B cell (primary cell): ENCODE data around the gene OSGEP. TPM values are rescaled to one million over a fixed set of nuclear protein-coding genes. Genes with fewer than 3 reads are reported as not detected.

Experiments used
- ATAC-seq: fragments of 200-7000 bp; cut with Tn5 transposase; one replicate; pipeline ENCODE4 v1.10.0; 2021; ENCODE audit warnings: low read depth, mild to moderate bottlenecking, moderate number of reproducible peaks, moderate library complexity
- CTCF ChIA-PET: fragments of 350-600 bp; sonication (Branson Sonifier 250); formaldehyde crosslinking; loops from one replicate; lab custom pipeline; 2021; ENCODE audit warnings: antibody characterized with exemption, inconsistent platforms; lab: Charles Lee
- POLR2A ChIA-PET: fragments of 350-600 bp; sonication (Branson Sonifier 250); formaldehyde crosslinking; loops from one replicate; lab custom pipeline; 2021; ENCODE audit warnings: antibody characterized with exemption; lab: Charles Lee
- DNase-seq: peaks from one replicate; pipeline ENCODE4 v3.0.0; 2013
- H2AFZ ChIP-seq: 2 replicates; pipeline ENCODE4 v1.6.1; 2012; ENCODE audit warnings: mild to moderate bottlenecking, low read depth, low read length; ENCODE audit not compliant: insufficient read depth, poor library complexity, severe bottlenecking
- H3K27ac ChIP-seq, 2 donors: 1 replicate in 1 of 2; 2 replicates in 1 of 2; pipeline ENCODE4 v1.5.1; 2012 to 2013; ENCODE audit warnings: low read length in 2 of 2, mild to moderate bottlenecking in 2 of 2, moderate library complexity in 1 of 2
- H3K27me3 ChIP-seq, 4 experiments: fragments of 200-600 bp in 1 of 4; sonication (generic) in 1 of 4; replicated peaks in 1 of 4; 1 replicate in 2 of 4; 2 replicates in 2 of 4; pipeline versions ENCODE4 v1.6.1 to v1.7.0; 2013 to 2016; ENCODE audit warnings: low read length in 3 of 4, mild to moderate bottlenecking in 2 of 4, mixed read lengths in 1 of 4, moderate library complexity in 1 of 4; ENCODE audit not compliant: insufficient read depth in 4 of 4, control insufficient read depth in 3 of 4; ENCODE audit errors: control extremely low read depth in 1 of 4
- H3K36me3 ChIP-seq, 2 experiments: replicated peaks in 1 of 2; 1 replicate in 1 of 2; 2 replicates in 1 of 2; pipeline versions ENCODE4 v1.6.1 to v1.7.1; 2013; ENCODE audit warnings: low read length in 1 of 2; ENCODE audit not compliant: insufficient read depth in 2 of 2, control insufficient read depth in 1 of 2; ENCODE audit errors: control extremely low read depth in 1 of 2, extremely low read depth in 1 of 2
- H3K4me1 ChIP-seq, 2 donors: fragments of 200-600 bp in 1 of 2; sonication (generic) in 1 of 2; 1 replicate in 1 of 2; 2 replicates in 1 of 2; pipeline versions ENCODE4 v1.5.1 to v1.6.1; 2013 to 2017; ENCODE audit warnings: low read length in 2 of 2; ENCODE audit not compliant: control insufficient read depth in 2 of 2, insufficient read depth in 2 of 2
- H3K4me2 ChIP-seq: replicated peaks from 2 replicates; pipeline ENCODE3; 2012; ENCODE audit warnings: mild to moderate bottlenecking, low read depth, low read length; ENCODE audit not compliant: poor library complexity, severe bottlenecking
- H3K4me3 ChIP-seq, 5 experiments: fragments of 200-600 bp in 1 of 5; sonication (generic) in 1 of 5; 1 replicate in 3 of 5; 2 replicates in 2 of 5; pipeline versions ENCODE4 v1.5.1 to v1.7.0; 2011 to 2016; ENCODE audit warnings: low read length in 4 of 5, mild to moderate bottlenecking in 4 of 5, low read depth in 2 of 5, control low read depth in 1 of 5, moderate library complexity in 1 of 5; ENCODE audit not compliant: insufficient read depth in 1 of 5; ENCODE audit errors: control extremely low read depth in 1 of 5, extremely low read depth in 1 of 5
- H3K79me2 ChIP-seq: fragments of 200-600 bp; sonication (generic); one replicate; pipeline ENCODE4 v1.6.0; 2016; ENCODE audit warnings: low read length; ENCODE audit not compliant: control insufficient read depth, insufficient read depth
- H3K9ac ChIP-seq: fragments of 200-600 bp; sonication (generic); 2 replicates; pipeline ENCODE4 v1.6.1; 2017; ENCODE audit warnings: mild to moderate bottlenecking, low read length, moderate library complexity
- H3K9me3 ChIP-seq, 3 donors: one replicate each; pipeline versions ENCODE4 v1.6.1 to v1.7.1; 2013; ENCODE audit warnings: low read length in 2 of 3; ENCODE audit not compliant: control insufficient read depth in 2 of 3, insufficient read depth in 1 of 3; ENCODE audit errors: control extremely low read depth in 1 of 3
- H4K20me1 ChIP-seq: 2 replicates; pipeline ENCODE4 v1.6.0; 2012; ENCODE audit warnings: mild to moderate bottlenecking, low read length; ENCODE audit not compliant: insufficient read depth, control insufficient read depth, poor library complexity, severe bottlenecking
- H3K27ac Mint-ChIP-seq: one replicate; pipeline ENCODE4 v1.8.0; 2021; ENCODE audit warnings: mixed read lengths
- H3K27me3 Mint-ChIP-seq: one replicate; pipeline ENCODE4 v1.8.0; 2021; ENCODE audit warnings: mixed read lengths
- H3K4me1 Mint-ChIP-seq: one replicate; pipeline ENCODE4 v1.8.0; 2021; ENCODE audit warnings: mixed read lengths
- H3K4me3 Mint-ChIP-seq: one replicate; pipeline ENCODE4 v1.8.0; 2021; ENCODE audit warnings: mixed read lengths
- H3K9me3 Mint-ChIP-seq: one replicate; pipeline ENCODE4 v1.8.0; 2022; ENCODE audit warnings: mixed read lengths; ENCODE audit not compliant: insufficient read depth
- EZH2 ChIP-seq: IDR thresholded peaks from 2 replicates; pipeline ENCODE4 v1.6.1; 2012; ENCODE audit warnings: borderline replicate concordance, low read depth, mild to moderate bottlenecking, moderate library complexity, low read length; ENCODE audit not compliant: insufficient read depth, poor library complexity, severe bottlenecking
- WGBS: methylation state at CpG from one replicate; pipeline ENCODE4 v1.1.5; 2013; ENCODE audit warnings: missing lambda C conversion rate; ENCODE audit not compliant: insufficient coverage; 5-methylcytosine and 5-hydroxymethylcytosine counted together
- intact Hi-C: fragments of 100-400 bp; cut with micrococcal nuclease; formaldehyde crosslinking; loops from one replicate; pipeline ENCODE4 v1.10.0; 2022
- polyA plus RNA-seq: library from polyadenylated mRNA; depleted of rRNA; stranded (reverse); fragments of >200 nt; gene quantifications from 2 replicates; pipeline ENCODE4 v1.2.3, GENCODE V29; 2012
- total RNA-seq, 2 donors: library from RNA; stranded (reverse); fragments of 120-200 nt in 1 of 2; gene quantifications; 1 replicate in 1 of 2; 2 replicates in 1 of 2; pipeline versions ENCODE4 v1.2.3 to v1.2.4, GENCODE V29; 2013 to 2022
- TF ChIP-seq, protein P1 (sequence below): fragments of 200-600 bp; IDR thresholded peaks from one replicate; pipeline ENCODE4 v1.8.0; 2022; ENCODE audit warnings: antibody characterized with exemption, mild to moderate bottlenecking

Gene OSGEP
- total and polyA plus RNA-seq, 2 donors (not counting 1 experiment from before 2014, with no cell fraction given), result 117 to 156 TPM

DNA sequence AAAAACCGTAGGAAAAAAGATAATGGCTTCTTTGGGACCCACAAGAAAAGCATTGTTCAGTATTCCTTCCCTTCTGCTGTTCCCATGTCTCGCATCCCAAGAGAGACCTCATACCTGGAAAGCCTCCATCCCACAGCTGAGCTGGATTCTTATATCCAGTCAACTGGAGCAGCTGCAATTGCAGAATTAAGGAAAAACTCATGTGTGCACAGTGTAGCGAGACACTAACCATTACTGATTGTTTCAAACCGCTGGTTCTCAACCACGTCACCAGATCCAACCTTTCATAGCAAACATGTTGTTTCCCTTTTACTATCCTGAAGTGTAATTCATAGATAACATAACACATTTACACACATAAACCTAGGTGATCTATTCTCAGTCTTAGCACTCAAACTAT lies 45.3 kb upstream of the OSGEP start:
- H3K9me3 Mint-ChIP-seq, result no peaks in the 10 kb centered on the region
- H4K20me1 ChIP-seq, result no peaks in the 10 kb centered on the region
- ATAC-seq (no peak), DNase-seq (no peak)
- no peaks in the 10 kb centered on the region for H3K79me2 ChIP-seq
- intact Hi-C loops, result no loop called here
- no peak for TF ChIP-seq EZH2
- TF ChIP-seq, protein P1, sequence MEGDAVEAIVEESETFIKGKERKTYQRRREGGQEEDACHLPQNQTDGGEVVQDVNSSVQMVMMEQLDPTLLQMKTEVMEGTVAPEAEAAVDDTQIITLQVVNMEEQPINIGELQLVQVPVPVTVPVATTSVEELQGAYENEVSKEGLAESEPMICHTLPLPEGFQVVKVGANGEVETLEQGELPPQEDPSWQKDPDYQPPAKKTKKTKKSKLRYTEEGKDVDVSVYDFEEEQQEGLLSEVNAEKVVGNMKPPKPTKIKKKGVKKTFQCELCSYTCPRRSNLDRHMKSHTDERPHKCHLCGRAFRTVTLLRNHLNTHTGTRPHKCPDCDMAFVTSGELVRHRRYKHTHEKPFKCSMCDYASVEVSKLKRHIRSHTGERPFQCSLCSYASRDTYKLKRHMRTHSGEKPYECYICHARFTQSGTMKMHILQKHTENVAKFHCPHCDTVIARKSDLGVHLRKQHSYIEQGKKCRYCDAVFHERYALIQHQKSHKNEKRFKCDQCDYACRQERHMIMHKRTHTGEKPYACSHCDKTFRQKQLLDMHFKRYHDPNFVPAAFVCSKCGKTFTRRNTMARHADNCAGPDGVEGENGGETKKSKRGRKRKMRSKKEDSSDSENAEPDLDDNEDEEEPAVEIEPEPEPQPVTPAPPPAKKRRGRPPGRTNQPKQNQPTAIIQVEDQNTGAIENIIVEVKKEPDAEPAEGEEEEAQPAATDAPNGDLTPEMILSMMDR, result no peak
- no peak overlapping the region for H3K4me3 Mint-ChIP-seq
- no peaks in the 10 kb centered on the region for H3K27me3 ChIP-seq
- H3K4me2 ChIP-seq, result no peak overlapping the region
- CTCF ChIA-PET, result interaction anchor here (1.0 kb wide), 1 partner anchor 85 kb away, joined by 3 read pairs; no protein-coding TSS in a partner anchor
- H3K4me3 ChIP-seq, result no peak overlapping the region
- H3K4me1 ChIP-seq, result peaks cover 19 to 21% of the 10 kb centered on the region in 2 donors
- no peak overlapping the region for H2AFZ ChIP-seq
- H3K4me1 Mint-ChIP-seq, result peaks cover 46% of the 10 kb centered on the region
- POLR2A ChIA-PET, result no interaction called here
- H3K27ac ChIP-seq, result no peak overlapping the region
- WGBS, result 84% methylated on average over 5 of the region's 5 CpGs
- no peaks in the 10 kb centered on the region for H3K27me3 Mint-ChIP-seq
- no peaks in the 10 kb centered on the region for H3K9me3 ChIP-seq
- H3K9ac ChIP-seq, result no peak overlapping the region
- H3K36me3 ChIP-seq, result no peaks in the 10 kb centered on the region
- H3K27ac Mint-ChIP-seq, result no peak overlapping the region

DNA sequence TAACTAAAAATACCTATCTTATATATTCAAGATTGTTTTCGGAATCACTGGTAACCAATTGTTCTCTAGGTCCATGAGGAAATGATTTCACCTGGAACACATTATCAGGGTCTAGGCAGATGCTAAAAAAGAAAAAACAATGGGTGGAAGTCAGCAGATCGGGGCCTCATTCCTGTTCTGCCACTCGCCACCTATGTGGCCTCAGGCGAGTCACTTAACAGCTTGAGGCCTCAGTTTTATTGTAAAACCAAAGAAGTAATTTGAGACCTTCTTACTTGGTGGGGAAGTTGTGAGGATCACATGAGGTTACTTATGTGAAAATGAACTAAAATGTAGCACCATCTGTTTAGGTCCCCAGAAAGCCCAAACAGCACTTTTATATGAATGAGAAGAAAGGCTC lies 44.5 kb upstream of the OSGEP start:
- Histone ChIP-seq H4K20me1 (no peaks in the 10 kb centered on the region), H3K36me3 (no peaks in the 10 kb centered on the region), H3K27ac (no peak overlapping the region), H3K9me3 (no peaks in the 10 kb centered on the region), H2AFZ (peak overlapping the region; percentile 31), H3K27me3 (no peaks in the 10 kb centered on the region), H3K4me1 (peaks cover 19% of the 10 kb centered on the region in 2 donors), H3K9ac (no peak overlapping the region), H3K4me3 (no peak overlapping the region), H3K79me2 (no peaks in the 10 kb centered on the region), H3K4me2 (no peak overlapping the region)
- no peaks in the 10 kb centered on the region for H3K9me3 Mint-ChIP-seq
- ATAC-seq (no peak), DNase-seq (no peak)
- H3K4me3 Mint-ChIP-seq, result no peak overlapping the region
- no peaks in the 10 kb centered on the region for H3K27me3 Mint-ChIP-seq
- H3K4me1 Mint-ChIP-seq, result peaks cover 46% of the 10 kb centered on the region
- peak overlapping the region; percentile 29 for H3K27ac Mint-ChIP-seq
- 60% methylated on average over 1 of the region's 4 CpGs for WGBS
- ChIA-PET POLR2A (no interaction called here), CTCF (no interaction called here)
- TF ChIP-seq, protein P1, result no peak
- no peak for TF ChIP-seq EZH2
- intact Hi-C loops, result no loop called here
